Skeletal muscle satellite cell (primary cell): Measurements from ENCODE around the gene SYCN.
"Not testable (repeated sequence)": the region's sequence is repeated elsewhere in the genome, so short reads cannot be mapped to it uniquely, and the experiment has no call there.

Source experiments
- H3K27me3 ChIP-seq: 2 replicates; pipeline ENCODE4 v1.7.0; 2013; ENCODE audit warnings: low read length; ENCODE audit not compliant: control insufficient read depth, insufficient read depth
- H3K36me3 ChIP-seq: 2 replicates; pipeline ENCODE4 v1.7.0; 2013; ENCODE audit warnings: mild to moderate bottlenecking, control low read depth, low read length; ENCODE audit not compliant: insufficient read depth
- H3K4me1 ChIP-seq: 2 replicates; pipeline ENCODE4 v1.7.0; 2013; ENCODE audit warnings: low read length; ENCODE audit not compliant: control insufficient read depth, insufficient read depth
- H3K4me2 ChIP-seq: 2 replicates; pipeline ENCODE4 v1.7.0; 2013; ENCODE audit warnings: mild to moderate bottlenecking, low read length
- H3K4me3 ChIP-seq: 2 replicates; pipeline ENCODE4 v1.7.0; 2013; ENCODE audit warnings: low read length
- H3K9ac ChIP-seq: 2 replicates; pipeline ENCODE4 v1.7.0; 2013; ENCODE audit warnings: mild to moderate bottlenecking, low read depth, low read length, moderate library complexity
- H3K9me3 ChIP-seq: replicated peaks from 2 replicates; pipeline ENCODE4 v1.7.0; 2013; ENCODE audit warnings: mild to moderate bottlenecking, control low read depth, low read length

The SYCN gene

GRCh38 chr19:39243741-39244140 lies 39.7 kb upstream of the SYCN start:
- not testable (repeated sequence) for H3K4me1 ChIP-seq, H3K4me3 ChIP-seq, H3K4me2 ChIP-seq, H3K9ac ChIP-seq, H3K36me3 ChIP-seq, H3K9me3 ChIP-seq
- H3K27me3 ChIP-seq, result peaks cover 44% of the 10 kb centered on the region

GRCh38 chr19:39240421-39240820 lies 36.4 kb upstream of the SYCN start:
- no peak overlapping the region for H3K4me2 ChIP-seq
- no peaks in the 10 kb centered on the region for H3K36me3 ChIP-seq
- H3K9ac ChIP-seq, result no peak overlapping the region
- no peaks in the 10 kb centered on the region for H3K9me3 ChIP-seq
- H3K27me3 ChIP-seq, result peaks cover 38% of the 10 kb centered on the region
- H3K4me1 ChIP-seq, result no peaks in the 10 kb centered on the region
- no peak overlapping the region for H3K4me3 ChIP-seq

GRCh38 chr19:39238944-39239343 lies 34.9 kb upstream of the SYCN start:
- H3K4me1 ChIP-seq, result no peaks in the 10 kb centered on the region
- H3K4me3 ChIP-seq, result no peak overlapping the region
- no peak overlapping the region for H3K4me2 ChIP-seq
- no peaks in the 10 kb centered on the region for H3K9me3 ChIP-seq
- H3K36me3 ChIP-seq, result no peaks in the 10 kb centered on the region
- H3K9ac ChIP-seq, result no peak overlapping the region
- H3K27me3 ChIP-seq, result peaks cover 42% of the 10 kb centered on the region

GRCh38 chr19:39238209-39238608 lies 34.1 kb upstream of the SYCN start:
- no peaks in the 10 kb centered on the region for H3K36me3 ChIP-seq
- no peaks in the 10 kb centered on the region for H3K4me1 ChIP-seq
- H3K9ac ChIP-seq, result no peak overlapping the region
- no peak overlapping the region for H3K4me3 ChIP-seq
- peaks cover 39% of the 10 kb centered on the region for H3K27me3 ChIP-seq
- no peak overlapping the region for H3K4me2 ChIP-seq
- no peaks in the 10 kb centered on the region for H3K9me3 ChIP-seq

GRCh38 chr19:39237200-39238184 lies 33.4 kb upstream of the SYCN start:
- Histone ChIP-seq H3K27me3 (peaks cover 39% of the 10 kb centered on the region), H3K36me3 (no peaks in the 10 kb centered on the region), H3K4me2 (no peak overlapping the region), H3K4me3 (no peak overlapping the region), H3K9me3 (no peaks in the 10 kb centered on the region), H3K9ac (no peak overlapping the region), H3K4me1 (no peaks in the 10 kb centered on the region)

- Histone ChIP-seq H3K9me3 (no peaks in the 10 kb centered on the region), H3K27me3 (peaks cover 39% of the 10 kb centered on the region), H3K4me2 (no peak overlapping the region), H3K4me1 (no peaks in the 10 kb centered on the region), H3K4me3 (no peak overlapping the region), H3K9ac (no peak overlapping the region), H3K36me3 (no peaks in the 10 kb centered on the region)
Observed at GRCh38 chr19:39236527-39236926, 32.5 kb upstream of the SYCN start.

- H3K9me3 ChIP-seq, result no peaks in the 10 kb centered on the region
- H3K4me1 ChIP-seq, result no peaks in the 10 kb centered on the region
Observed at GRCh38 chr19:39232708-39233107, 28.6 kb upstream of the SYCN start.

GRCh38 chr19:39230096-39230764 lies 26.2 kb upstream of the SYCN start:
- H3K27me3 ChIP-seq, result peaks cover 13% of the 10 kb centered on the region
- H3K36me3 ChIP-seq, result no peaks in the 10 kb centered on the region
- H3K4me2 ChIP-seq, result no peak overlapping the region
- no peaks in the 10 kb centered on the region for H3K4me1 ChIP-seq
- no peaks in the 10 kb centered on the region for H3K9me3 ChIP-seq
- no peak overlapping the region for H3K4me3 ChIP-seq
- H3K9ac ChIP-seq, result no peak overlapping the region

More at GRCh38 chr19:39232708-39233107, 28.6 kb upstream of the SYCN start:
- Histone ChIP-seq H3K36me3 (no peaks in the 10 kb centered on the region), H3K9ac (no peak overlapping the region), H3K4me3 (no peak overlapping the region), H3K4me2 (no peak overlapping the region), H3K27me3 (peaks cover 23% of the 10 kb centered on the region)

GRCh38 chr19:39224910-39225309 lies 20.8 kb upstream of the SYCN start:
- Histone ChIP-seq H3K27me3 (peaks cover 10% of the 10 kb centered on the region), H3K4me2 (no peak overlapping the region), H3K4me3 (no peak overlapping the region), H3K36me3 (no peaks in the 10 kb centered on the region), H3K9me3 (no peaks in the 10 kb centered on the region), H3K4me1 (no peaks in the 10 kb centered on the region), H3K9ac (no peak overlapping the region)

GRCh38 chr19:39223703-39224279 lies 19.7 kb upstream of the SYCN start:
- no peak overlapping the region for H3K4me2 ChIP-seq
- no peak overlapping the region for H3K9ac ChIP-seq
- H3K9me3 ChIP-seq, result no peaks in the 10 kb centered on the region
- H3K4me1 ChIP-seq, result no peaks in the 10 kb centered on the region
- peaks cover 10% of the 10 kb centered on the region for H3K27me3 ChIP-seq
- no peak overlapping the region for H3K4me3 ChIP-seq
- H3K36me3 ChIP-seq, result no peaks in the 10 kb centered on the region

GRCh38 chr19:39219108-39219507 lies 15.0 kb upstream of the SYCN start:
- not testable (repeated sequence) for H3K9me3 ChIP-seq, H3K4me2 ChIP-seq, H3K9ac ChIP-seq, H3K4me1 ChIP-seq, H3K4me3 ChIP-seq, H3K36me3 ChIP-seq
- peaks cover 16% of the 10 kb centered on the region for H3K27me3 ChIP-seq
